ENCODE data around the gene LAP3. TPM values are rescaled to one million over a fixed set of nuclear protein-coding genes. Genes with fewer than 3 reads are reported as not detected.

LAP3 gene
- total and polyA plus RNA-seq, 11 donors: 14.4 to 281 (median 66.1) TPM

DNA sequence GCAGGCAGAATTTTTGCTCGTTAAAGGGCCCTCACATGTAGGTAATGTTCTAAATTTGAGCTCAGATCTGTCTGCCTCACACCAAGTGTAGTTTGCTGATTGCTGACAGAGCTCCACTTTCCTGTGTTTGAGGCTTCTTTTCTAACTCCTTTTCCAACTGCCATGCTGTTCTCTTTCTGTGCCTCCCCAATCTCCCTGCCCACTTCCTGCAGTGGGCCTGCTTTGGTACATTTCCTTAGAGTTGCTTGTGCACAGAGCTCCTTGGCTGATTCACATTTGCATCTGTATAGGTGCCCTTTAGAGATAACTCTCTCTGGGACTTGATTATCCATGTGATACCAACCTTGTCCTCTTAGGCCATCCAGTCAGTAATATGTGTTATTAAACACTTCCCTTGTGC lies 41.9 kb downstream of the LAP3 start:
- Histone ChIP-seq H3K4me1 (peaks cover 14 to 48% (median 35%) of the 10 kb centered on the region in 12 donors), H3K36me3 (peaks cover 2 to 76% (median 44%) of the 10 kb centered on the region in 9 donors), H3K9me3 (no peaks in the 10 kb centered on the region), H3K4me3 (no peak overlapping the region), H3K27me3 (no peaks in the 10 kb centered on the region), H3K27ac (no peak overlapping the region)
- ATAC-seq (no peak), DNase-seq (no peak)
- 0 to 50% (median 14%) methylated on average over 1 of the region's 1 CpG for WGBS, 4 donors
- TF ChIP-seq, protein P1, sequence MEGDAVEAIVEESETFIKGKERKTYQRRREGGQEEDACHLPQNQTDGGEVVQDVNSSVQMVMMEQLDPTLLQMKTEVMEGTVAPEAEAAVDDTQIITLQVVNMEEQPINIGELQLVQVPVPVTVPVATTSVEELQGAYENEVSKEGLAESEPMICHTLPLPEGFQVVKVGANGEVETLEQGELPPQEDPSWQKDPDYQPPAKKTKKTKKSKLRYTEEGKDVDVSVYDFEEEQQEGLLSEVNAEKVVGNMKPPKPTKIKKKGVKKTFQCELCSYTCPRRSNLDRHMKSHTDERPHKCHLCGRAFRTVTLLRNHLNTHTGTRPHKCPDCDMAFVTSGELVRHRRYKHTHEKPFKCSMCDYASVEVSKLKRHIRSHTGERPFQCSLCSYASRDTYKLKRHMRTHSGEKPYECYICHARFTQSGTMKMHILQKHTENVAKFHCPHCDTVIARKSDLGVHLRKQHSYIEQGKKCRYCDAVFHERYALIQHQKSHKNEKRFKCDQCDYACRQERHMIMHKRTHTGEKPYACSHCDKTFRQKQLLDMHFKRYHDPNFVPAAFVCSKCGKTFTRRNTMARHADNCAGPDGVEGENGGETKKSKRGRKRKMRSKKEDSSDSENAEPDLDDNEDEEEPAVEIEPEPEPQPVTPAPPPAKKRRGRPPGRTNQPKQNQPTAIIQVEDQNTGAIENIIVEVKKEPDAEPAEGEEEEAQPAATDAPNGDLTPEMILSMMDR (IDR thresholded peaks at IDR 0.05): no peak
- TF ChIP-seq POLR2A (IDR thresholded peaks at IDR 0.05): no peak
- intact Hi-C loops (cut with DNase I): loop anchor here in 3 of 10 donors (5.0 to 10.0 kb wide), 3 partner anchors 37 to 186 kb away; partner anchors contain the start of gene LAP3 (in 1 of the 3)

DNA sequence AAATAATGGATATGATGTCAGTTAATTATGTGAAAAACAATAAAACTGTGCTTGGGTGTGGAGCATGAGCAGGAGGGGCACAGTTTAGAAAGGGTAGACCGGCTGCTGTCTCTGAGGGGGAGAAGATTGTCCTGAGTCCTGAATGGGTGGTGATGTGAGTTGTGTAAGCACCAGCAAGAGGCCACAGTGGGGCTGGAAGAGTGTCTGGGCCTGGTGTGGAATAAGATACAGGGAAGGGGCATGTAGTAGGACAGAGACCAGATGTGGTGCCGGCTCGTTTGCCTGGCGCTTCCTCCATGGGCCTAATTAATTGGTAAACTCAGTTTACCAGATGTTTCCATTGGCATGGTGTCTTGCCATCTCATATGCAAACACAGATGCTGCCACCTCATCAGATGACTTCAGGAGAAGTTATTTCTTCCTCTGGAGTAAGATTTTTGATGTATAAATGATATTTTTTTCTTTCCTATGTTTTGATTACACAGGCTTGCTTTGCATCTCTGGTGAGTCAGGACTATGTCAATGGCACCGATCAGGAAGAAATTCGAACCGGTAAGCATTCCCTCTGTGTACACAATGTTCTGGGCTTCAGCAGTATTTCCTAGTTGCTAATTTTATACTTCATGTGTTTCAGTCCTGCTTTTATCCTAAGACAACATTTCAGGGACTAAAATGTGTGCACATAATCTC lies 42.6 kb downstream of the LAP3 start:
- H3K27me3 ChIP-seq: no peaks in the 10 kb centered on the region
- H3K4me1 ChIP-seq: peaks cover 14 to 48% (median 35%) of the 10 kb centered on the region in 12 donors
- H3K4me3 ChIP-seq: no peak overlapping the region
- H3K9me3 ChIP-seq: no peaks in the 10 kb centered on the region
- no peak for TF ChIP-seq POLR2A (IDR thresholded peaks at IDR 0.05)
- TF ChIP-seq, protein P1 (IDR thresholded peaks at IDR 0.05): no peak
- WGBS, 4 donors: 48 to 68% (median 53%) methylated on average over 7 of the region's 7 CpGs
- ATAC-seq: peak in 2 of 4 donors; percentile 44
- DNase-seq: no peak
- no peak overlapping the region for H3K27ac ChIP-seq
- peaks cover 2 to 82% (median 51%) of the 10 kb centered on the region in 9 donors for H3K36me3 ChIP-seq
- intact Hi-C loops (cut with DNase I): loop anchor here in 3 of 10 donors (5.0 to 10.0 kb wide), 3 partner anchors 37 to 185 kb away; partner anchors contain the start of gene LAP3 (in 1 of the 3)

DNA sequence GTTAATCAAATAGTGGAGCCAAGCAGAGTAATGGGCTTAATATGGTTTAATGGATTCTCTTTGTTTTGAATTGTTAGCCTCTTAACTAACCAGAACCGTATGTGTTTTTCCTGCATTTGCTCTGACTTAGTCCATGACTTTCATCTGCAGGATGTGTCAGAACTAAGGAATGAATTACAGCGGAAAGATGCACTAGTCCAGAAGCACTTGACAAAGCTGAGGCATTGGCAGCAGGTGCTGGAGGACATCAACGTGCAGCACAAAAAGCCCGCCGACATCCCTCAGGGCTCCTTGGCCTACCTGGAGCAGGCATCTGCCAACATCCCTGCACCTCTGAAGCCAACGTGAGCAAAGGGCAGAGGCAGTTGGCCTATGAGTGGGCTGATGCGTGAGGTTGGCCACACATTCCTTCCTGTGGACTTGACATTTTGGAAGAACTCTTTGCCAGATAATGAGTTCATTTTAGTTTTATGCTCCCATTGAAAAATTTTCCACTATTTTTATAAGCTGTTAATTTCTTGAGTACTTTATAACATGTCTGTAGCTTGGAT lies 46.5 kb downstream of the LAP3 start:
- H3K4me1 ChIP-seq: peaks cover 0 to 14% (median 11%) of the 10 kb centered on the region in 12 donors
- 80 to 83% (median 82%) methylated on average over 7 of the region's 7 CpGs for WGBS, 4 donors
- no peak overlapping the region for H3K27ac ChIP-seq
- no peaks in the 10 kb centered on the region for H3K9me3 ChIP-seq
- no peak overlapping the region for H3K4me3 ChIP-seq
- H3K36me3 ChIP-seq: peaks cover 2 to 99% (median 83%) of the 10 kb centered on the region in 9 donors
- no peak for ATAC-seq
- no peaks in the 10 kb centered on the region for H3K27me3 ChIP-seq
- DNase-seq: no peak
- TF ChIP-seq, protein P1 (IDR thresholded peaks at IDR 0.05): no peak
- no peak for TF ChIP-seq POLR2A (IDR thresholded peaks at IDR 0.05)
- intact Hi-C loops (cut with DNase I): no loop called here

DNA sequence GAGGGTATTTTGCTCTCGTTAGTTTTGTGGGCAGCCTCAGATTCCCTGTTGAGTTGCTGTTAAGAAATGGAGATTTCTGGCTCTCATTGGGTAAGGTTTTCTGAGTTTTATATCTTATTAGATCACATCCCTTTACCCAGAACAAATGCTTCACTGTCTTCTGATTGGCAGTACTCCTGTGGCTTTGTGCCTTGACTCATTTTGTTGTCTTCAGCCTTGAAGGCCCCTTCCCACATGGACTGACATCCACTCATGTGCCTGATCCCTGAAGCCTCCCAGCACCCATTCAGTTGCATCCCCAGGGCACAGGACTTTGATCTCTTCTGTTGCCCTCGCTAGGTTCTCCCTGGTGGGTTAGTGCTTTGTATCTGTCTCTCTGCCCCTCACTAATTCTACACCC lies 47.8 kb downstream of the LAP3 start:
- Histone ChIP-seq H3K27ac (no peak overlapping the region), H3K36me3 (peaks cover 2 to 100% (median 96%) of the 10 kb centered on the region in 9 donors), H3K9me3 (no peaks in the 10 kb centered on the region), H3K27me3 (no peaks in the 10 kb centered on the region), H3K4me3 (no peak overlapping the region), H3K4me1 (peaks cover 0 to 1% (median 0%) of the 10 kb centered on the region in 12 donors)
- TF ChIP-seq POLR2A (IDR thresholded peaks at IDR 0.05): no peak
- TF ChIP-seq, protein P1 (IDR thresholded peaks at IDR 0.05): no peak
- intact Hi-C loops (cut with DNase I): no loop called here
- WGBS, 4 donors: 74 to 91% (median 84%) methylated on average over 2 of the region's 2 CpGs
- ATAC-seq (no peak), DNase-seq (no peak)

All from heart left ventricle (tissue), 16 donors.